Endodermal cell (in vitro differentiated cells): ENCODE data around the gene CYP4F11. TPM values are rescaled to one million over a fixed set of nuclear protein-coding genes. Genes with fewer than 3 reads are reported as not detected.
"Not testable (repeated sequence)": the region's sequence is repeated elsewhere in the genome, so short reads cannot be mapped to it uniquely, and the experiment has no call there.

Experiments used
- DNase-seq: peaks from one replicate; pipeline ENCODE4 v3.0.0-alpha.2; 2017
- H3K27ac ChIP-seq: 2 replicates; pipeline ENCODE4 v1.5.1; 2013; ENCODE audit warnings: mild to moderate bottlenecking, low read depth, low read length, moderate library complexity
- H3K27me3 ChIP-seq: 2 replicates; pipeline ENCODE4 v1.6.1; 2013; ENCODE audit warnings: mild to moderate bottlenecking, low read length, moderate library complexity; ENCODE audit not compliant: insufficient read depth, control insufficient read depth, poor library complexity, severe bottlenecking
- H3K36me3 ChIP-seq: 2 replicates; pipeline ENCODE4 v1.7.0; 2013; ENCODE audit warnings: mild to moderate bottlenecking, low read length, moderate library complexity; ENCODE audit not compliant: control insufficient read depth, insufficient read depth
- H3K4me1 ChIP-seq: one replicate; pipeline ENCODE4 v1.7.0; 2013; ENCODE audit warnings: low read length; ENCODE audit not compliant: control insufficient read depth, insufficient read depth
- H3K4me3 ChIP-seq: 2 replicates; pipeline ENCODE4 v1.5.1; 2013; ENCODE audit warnings: mild to moderate bottlenecking, low read length, moderate library complexity
- H3K9ac ChIP-seq: 2 replicates; pipeline ENCODE4 v1.6.1; 2013; ENCODE audit warnings: mild to moderate bottlenecking, low read length, moderate library complexity; ENCODE audit not compliant: poor library complexity, severe bottlenecking; ENCODE audit errors: extremely low read depth
- H3K9me3 ChIP-seq: 2 replicates; pipeline ENCODE4 v1.6.1; 2013; ENCODE audit warnings: mild to moderate bottlenecking, low read length, moderate library complexity; ENCODE audit not compliant: control insufficient read depth
- H3K27ac Mint-ChIP-seq: 2 replicates; pipeline ENCODE4 v1.8.0; 2020; ENCODE audit warnings: mixed read lengths
- H3K27me3 Mint-ChIP-seq: 2 replicates; pipeline ENCODE4 v1.8.0; 2021; ENCODE audit warnings: mild to moderate bottlenecking, mixed read lengths; ENCODE audit not compliant: insufficient read depth
- H3K36me3 Mint-ChIP-seq: 2 replicates; pipeline ENCODE4 v1.8.0; 2020; ENCODE audit warnings: low read depth, mixed read lengths
- H3K4me1 Mint-ChIP-seq: 2 replicates; pipeline ENCODE4 v1.8.0; 2020; ENCODE audit warnings: mixed read lengths
- H3K4me3 Mint-ChIP-seq: 2 replicates; pipeline ENCODE4 v1.8.0; 2020; ENCODE audit warnings: mild to moderate bottlenecking, moderate library complexity, mixed read lengths
- H3K9me3 Mint-ChIP-seq: 2 replicates; pipeline ENCODE4 v1.8.0; 2020; ENCODE audit warnings: mild to moderate bottlenecking, mixed read lengths
- CTCF ChIP-seq: fragments of 200-600 bp; sonication (generic); conservative IDR thresholded peaks from 2 replicates; pipeline ENCODE4 v1.5.0; 2021; ENCODE audit warnings: antibody characterized with exemption, mild to moderate bottlenecking
- WGBS, 2 experiments: methylation state at CpG; one replicate each; pipeline versions ENCODE4 v1.1.5 to v1.1.7; 2013; ENCODE audit warnings: missing lambda C conversion rate in 2 of 2, mixed read lengths in 1 of 2; ENCODE audit not compliant: insufficient coverage in 1 of 2, insufficient read length in 1 of 2; 5-methylcytosine and 5-hydroxymethylcytosine counted together
- total RNA-seq, 2 donors: library from RNA; stranded (reverse); fragmentation: NEBNext Ultra II Directional in 1 of 2; extraction: Animal tissue kit (Norgen Biotek cat#: 25700) in 1 of 2; gene quantifications; 2 replicates in 1 of 2; 3 replicates in 1 of 2; pipeline ENCODE4 v1.2.1, GENCODE V29; 2021

Gene CYP4F11
- total RNA-seq, 2 donors from 2014 or later: not detected

- H3K4me3 ChIP-seq: no peak overlapping the region
- no peaks in the 10 kb centered on the region for H3K4me1 Mint-ChIP-seq
- H3K27me3 ChIP-seq: no peaks in the 10 kb centered on the region
- H3K27ac Mint-ChIP-seq: no peak overlapping the region
- H3K9ac ChIP-seq: no peak overlapping the region
- no peaks in the 10 kb centered on the region for H3K27me3 Mint-ChIP-seq
- H3K36me3 ChIP-seq: no peaks in the 10 kb centered on the region
- H3K4me3 Mint-ChIP-seq: no peak overlapping the region
- no peak for DNase-seq
- no peaks in the 10 kb centered on the region for H3K4me1 ChIP-seq
- 80 to 82% methylated on average over 1 to 6 of the region's 6 CpGs for WGBS, 2 experiments
- peaks cover 59% of the 10 kb centered on the region for H3K9me3 ChIP-seq
- no peak for TF ChIP-seq CTCF
- no peak overlapping the region for H3K27ac ChIP-seq
- peaks cover 78% of the 10 kb centered on the region for H3K9me3 Mint-ChIP-seq
- H3K36me3 Mint-ChIP-seq: peaks cover 1% of the 10 kb centered on the region
These were observed 20.9 kb downstream of the CYP4F11 start for GRCh38 chr19:15913384-15913783.

- TF ChIP-seq CTCF: no peak
- Histone ChIP-seq H3K9me3 (peaks cover 59% of the 10 kb centered on the region), H3K27me3 (no peaks in the 10 kb centered on the region), H3K36me3 (no peaks in the 10 kb centered on the region), H3K9ac (no peak overlapping the region), H3K4me3 (no peak overlapping the region), H3K27ac (no peak overlapping the region), H3K4me1 (no peaks in the 10 kb centered on the region)
- 87 to 92% methylated on average over 10 to 44 of the region's 44 CpGs for WGBS, 2 experiments
- H3K4me1 Mint-ChIP-seq: no peaks in the 10 kb centered on the region
- H3K9me3 Mint-ChIP-seq: peaks cover 75% of the 10 kb centered on the region
- H3K27me3 Mint-ChIP-seq: no peaks in the 10 kb centered on the region
- no peak overlapping the region for H3K4me3 Mint-ChIP-seq
- H3K36me3 Mint-ChIP-seq: peaks cover 1% of the 10 kb centered on the region
- H3K27ac Mint-ChIP-seq: no peak overlapping the region
- no peak for DNase-seq
These were observed 22.6 kb downstream of the CYP4F11 start for GRCh38 chr19:15911599-15912235.

DNA sequence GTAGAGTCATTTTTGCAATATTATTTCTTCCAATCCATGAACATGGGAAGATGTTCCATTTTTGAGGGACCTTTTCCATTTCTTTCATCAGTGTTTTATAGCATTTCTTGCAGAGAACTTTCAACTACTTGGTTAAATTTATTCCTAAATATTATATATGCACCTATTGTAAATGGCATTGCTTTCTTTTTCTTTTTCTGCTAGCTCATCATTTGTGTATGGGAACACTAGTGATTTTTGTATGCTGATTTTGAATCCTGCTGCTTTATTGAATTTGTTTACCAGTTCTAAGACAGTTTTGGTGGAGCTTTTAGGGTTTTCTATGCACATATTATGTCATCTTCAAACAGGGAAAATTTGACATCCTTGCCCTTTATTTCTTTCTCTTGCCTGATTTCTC is 29.3 kb downstream of the CYP4F11 start:
- Histone ChIP-seq H3K9ac (no peak overlapping the region), H3K4me1 (no peaks in the 10 kb centered on the region), H3K4me3 (no peak overlapping the region), H3K9me3 (peaks cover 66% of the 10 kb centered on the region), H3K36me3 (no peaks in the 10 kb centered on the region), H3K27ac (no peak overlapping the region), H3K27me3 (no peaks in the 10 kb centered on the region)
- H3K27me3 Mint-ChIP-seq: no peaks in the 10 kb centered on the region
- H3K36me3 Mint-ChIP-seq: no peaks in the 10 kb centered on the region
- no peak overlapping the region for H3K4me3 Mint-ChIP-seq
- no peak for TF ChIP-seq CTCF
- H3K4me1 Mint-ChIP-seq: no peaks in the 10 kb centered on the region
- peaks cover 85% of the 10 kb centered on the region for H3K9me3 Mint-ChIP-seq
- DNase-seq: no peak
- no peak overlapping the region for H3K27ac Mint-ChIP-seq

GRCh38 chr19:15902898-15903297 is 31.4 kb downstream of the CYP4F11 start:
- not testable (repeated sequence) for H3K36me3 Mint-ChIP-seq, H3K9ac ChIP-seq, DNase-seq, H3K4me1 Mint-ChIP-seq, H3K4me3 ChIP-seq, H3K27ac Mint-ChIP-seq, H3K36me3 ChIP-seq, H3K27me3 ChIP-seq, H3K27me3 Mint-ChIP-seq, H3K4me1 ChIP-seq, H3K4me3 Mint-ChIP-seq, H3K27ac ChIP-seq
- peaks cover 47% of the 10 kb centered on the region for H3K9me3 ChIP-seq
- WGBS, 2 experiments: 87 to 88% methylated on average over 24 to 29 of the region's 29 CpGs
- peaks cover 80% of the 10 kb centered on the region for H3K9me3 Mint-ChIP-seq
